ENCODE data around the gene MARK3.

MARK3 gene

GRCh38 chr14:103516426-103517173, 131.4 kb downstream of the MARK3 start:
- Histone ChIP-seq H3K4me3 (ENCODE audit: low read depth, low read length) (no peak overlapping the region), H3K14ac (ENCODE audit: low read length) (no peak overlapping the region), H3K9ac (ENCODE audit: low read length) (no peak overlapping the region), H2AK5ac (ENCODE audit: low read length) (no peak overlapping the region), H2BK5ac (ENCODE audit: low read depth, low read length, poor library complexity) (no peak overlapping the region), H3K18ac (ENCODE audit: low read length) (no peak overlapping the region), H2BK12ac (ENCODE audit: low read length) (no peak overlapping the region), H3K79me2 (ENCODE audit: control insufficient read depth, insufficient read depth, low read length, poor library complexity) (no peaks in the 10 kb centered on the region), H3K9me3 (ENCODE audit: insufficient read depth, low read depth, low read length) (no peaks in the 10 kb centered on the region), H3K27me3 (ENCODE audit: insufficient read depth, low read length) (peaks cover 2% of the 10 kb centered on the region), H3K79me1 (ENCODE audit: low read length) (peaks cover 3% of the 10 kb centered on the region), H4K12ac (ENCODE audit: low read depth, low read length) (no peak overlapping the region), H3K4ac (ENCODE audit: low read depth, low read length) (no peak overlapping the region), H3K23ac (ENCODE audit: low read length) (no peak overlapping the region), H4K91ac (ENCODE audit: low read depth, low read length) (no peak overlapping the region), H3K4me1 (ENCODE audit: control insufficient read depth in 1 of 2, insufficient read depth in 2 of 2, low read length in 2 of 2) (peaks cover 2 to 7% of the 10 kb centered on the region in 2 experiments), H3K4me2 (ENCODE audit: low read length) (no peak overlapping the region), H4K8ac (ENCODE audit: low read depth, low read length) (no peak overlapping the region), H2AFZ (ENCODE audit: insufficient read depth, low read length, poor library complexity) (no peak overlapping the region), H2BK120ac (ENCODE audit: insufficient read depth, low read length, poor library complexity) (no peak overlapping the region), H3K36me3 (ENCODE audit: control insufficient read depth in 1 of 2, insufficient read depth in 2 of 2, low read length in 2 of 2) (peaks cover 7 to 17% of the 10 kb centered on the region in 2 experiments), H3K27ac (ENCODE audit: low read depth, low read length) (no peak overlapping the region)
- WGBS (ENCODE audit: extremely low coverage, insufficient coverage, insufficient read length) = no CpG with 5 or more reads among the region's 10 CpGs
- no peak for DNase-seq

DNA sequence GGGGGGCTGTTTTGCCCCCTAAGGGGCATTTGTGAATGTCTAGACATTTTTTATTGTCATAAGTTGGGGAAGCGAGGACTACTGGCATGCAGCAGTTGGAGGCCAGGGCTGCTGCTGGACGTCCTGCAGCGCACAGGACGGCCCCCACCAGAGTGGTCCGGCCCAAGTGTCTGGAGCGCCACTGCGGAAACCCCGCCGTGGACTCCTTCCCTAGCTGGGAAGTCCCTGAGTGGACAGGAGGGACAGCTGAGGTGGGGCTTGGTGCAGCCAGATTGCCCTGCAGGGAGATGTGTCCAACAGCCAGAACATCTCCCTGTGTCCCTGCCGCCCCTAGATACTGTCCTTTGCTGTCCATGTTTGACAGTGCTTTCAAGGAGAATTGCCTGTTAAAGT, 132.0 kb downstream of the MARK3 start:
- no peak overlapping the region for H4K91ac ChIP-seq (ENCODE audit: low read depth, low read length)
- H3K79me1 ChIP-seq (ENCODE audit: low read length) = peaks cover 3% of the 10 kb centered on the region
- no peak overlapping the region for H3K4me2 ChIP-seq (ENCODE audit: low read length)
- no peak overlapping the region for H2AK5ac ChIP-seq (ENCODE audit: low read length)
- H3K4me3 ChIP-seq (ENCODE audit: low read depth, low read length) = no peak overlapping the region
- no peak overlapping the region for H4K12ac ChIP-seq (ENCODE audit: low read depth, low read length)
- peaks cover 8% of the 10 kb centered on the region for H3K27me3 ChIP-seq (ENCODE audit: insufficient read depth, low read length)
- no peak overlapping the region for H2BK120ac ChIP-seq (ENCODE audit: insufficient read depth, low read length, poor library complexity)
- WGBS (ENCODE audit: extremely low coverage, insufficient coverage, insufficient read length) = no CpG with 5 or more reads among the region's 10 CpGs
- peaks cover 6 to 17% of the 10 kb centered on the region in 2 experiments for H3K36me3 ChIP-seq (ENCODE audit: control insufficient read depth in 1 of 2, insufficient read depth in 2 of 2, low read length in 2 of 2)
- H3K4me1 ChIP-seq (ENCODE audit: control insufficient read depth in 1 of 2, insufficient read depth in 2 of 2, low read length in 2 of 2) = peaks cover 7 to 11% of the 10 kb centered on the region in 2 experiments
- no peak overlapping the region for H3K18ac ChIP-seq (ENCODE audit: low read length)
- H3K23ac ChIP-seq (ENCODE audit: low read length) = no peak overlapping the region
- H3K27ac ChIP-seq (ENCODE audit: low read depth, low read length) = no peak overlapping the region
- no peak overlapping the region for H3K14ac ChIP-seq (ENCODE audit: low read length)
- peaks cover under 1% of the 10 kb centered on the region for H3K79me2 ChIP-seq (ENCODE audit: control insufficient read depth, insufficient read depth, low read length, poor library complexity)
- H2BK5ac ChIP-seq (ENCODE audit: low read depth, low read length, poor library complexity) = no peak overlapping the region
- no peak overlapping the region for H3K9ac ChIP-seq (ENCODE audit: low read length)
- no peak overlapping the region for H3K4ac ChIP-seq (ENCODE audit: low read depth, low read length)
- no peaks in the 10 kb centered on the region for H3K9me3 ChIP-seq (ENCODE audit: insufficient read depth, low read depth, low read length)
- no peak for DNase-seq
- H2BK12ac ChIP-seq (ENCODE audit: low read length) = no peak overlapping the region
- no peak overlapping the region for H4K8ac ChIP-seq (ENCODE audit: low read depth, low read length)
- no peak overlapping the region for H2AFZ ChIP-seq (ENCODE audit: insufficient read depth, low read length, poor library complexity)

DNA sequence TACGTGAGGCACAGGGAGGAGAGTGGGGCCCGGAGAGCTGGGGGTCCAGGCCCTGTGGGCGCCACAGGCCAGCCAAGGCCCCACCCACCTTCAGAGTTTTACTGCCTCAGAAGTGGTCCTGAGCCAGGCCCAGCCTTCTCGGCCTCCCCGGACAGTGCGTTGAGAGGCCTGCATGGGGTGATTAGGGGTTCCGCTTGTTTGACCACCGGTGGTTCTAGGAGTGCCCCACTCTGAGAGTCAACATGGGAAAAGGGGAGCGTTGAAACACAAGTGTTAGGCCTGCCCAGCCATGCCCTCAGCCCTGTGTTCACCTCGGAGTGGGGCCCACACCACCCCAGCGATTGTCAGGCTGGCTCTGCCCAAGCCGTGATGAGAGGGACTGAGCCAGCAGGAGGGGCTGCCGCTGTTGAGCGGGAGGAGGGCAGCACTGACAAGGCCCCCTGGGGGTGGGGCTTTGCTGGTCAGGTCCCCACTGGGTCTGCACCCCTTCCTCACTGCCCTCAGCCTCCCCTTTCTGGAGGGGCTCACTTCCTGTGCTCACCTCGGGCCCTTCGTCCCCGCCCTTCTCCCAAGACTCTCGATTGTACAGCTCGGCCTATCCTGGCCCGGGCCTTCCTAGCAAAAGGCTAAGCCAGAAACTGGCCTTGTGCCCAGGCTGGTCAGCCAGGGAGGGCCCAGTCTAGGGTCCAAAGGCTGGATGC, 132.7 kb downstream of the MARK3 start:
- H2AK5ac ChIP-seq (ENCODE audit: low read length) = no peak overlapping the region
- H3K9me3 ChIP-seq (ENCODE audit: insufficient read depth, low read depth, low read length) = no peaks in the 10 kb centered on the region
- H3K14ac ChIP-seq (ENCODE audit: low read length) = no peak overlapping the region
- no peak overlapping the region for H2BK120ac ChIP-seq (ENCODE audit: insufficient read depth, low read length, poor library complexity)
- H3K27ac ChIP-seq (ENCODE audit: low read depth, low read length) = no peak overlapping the region
- H2BK12ac ChIP-seq (ENCODE audit: low read length) = no peak overlapping the region
- no peak overlapping the region for H2AFZ ChIP-seq (ENCODE audit: insufficient read depth, low read length, poor library complexity)
- H3K4me3 ChIP-seq (ENCODE audit: low read depth, low read length) = no peak overlapping the region
- H3K79me1 ChIP-seq (ENCODE audit: low read length) = peaks cover 3% of the 10 kb centered on the region
- no peak overlapping the region for H3K4ac ChIP-seq (ENCODE audit: low read depth, low read length)
- no peak overlapping the region for H3K4me2 ChIP-seq (ENCODE audit: low read length)
- H3K36me3 ChIP-seq (ENCODE audit: control insufficient read depth in 1 of 2, insufficient read depth in 2 of 2, low read length in 2 of 2) = peaks cover 2 to 13% of the 10 kb centered on the region in 2 experiments
- WGBS (ENCODE audit: extremely low coverage, insufficient coverage, insufficient read length) = no CpG with 5 or more reads among the region's 20 CpGs
- H3K79me2 ChIP-seq (ENCODE audit: control insufficient read depth, insufficient read depth, low read length, poor library complexity) = peaks cover 1% of the 10 kb centered on the region
- no peak overlapping the region for H2BK5ac ChIP-seq (ENCODE audit: low read depth, low read length, poor library complexity)
- no peak overlapping the region for H3K9ac ChIP-seq (ENCODE audit: low read length)
- H3K27me3 ChIP-seq (ENCODE audit: insufficient read depth, low read length) = peaks cover 15% of the 10 kb centered on the region
- no peak overlapping the region for H4K12ac ChIP-seq (ENCODE audit: low read depth, low read length)
- no peak overlapping the region for H3K23ac ChIP-seq (ENCODE audit: low read length)
- H3K4me1 ChIP-seq (ENCODE audit: control insufficient read depth in 1 of 2, insufficient read depth in 2 of 2, low read length in 2 of 2) = peaks cover 10 to 15% of the 10 kb centered on the region in 2 experiments
- no peak overlapping the region for H4K91ac ChIP-seq (ENCODE audit: low read depth, low read length)
- H4K8ac ChIP-seq (ENCODE audit: low read depth, low read length) = no peak overlapping the region
- no peak for DNase-seq
- H3K18ac ChIP-seq (ENCODE audit: low read length) = no peak overlapping the region

- peak in 1 of 2 donors; percentile 52 for DNase-seq
- Histone ChIP-seq H2BK12ac (ENCODE audit: low read length) (no peak overlapping the region), H3K27ac (ENCODE audit: low read depth, low read length) (no peak overlapping the region)
Measured at GRCh38 chr14:103518422-103519042, 133.3 kb downstream of the MARK3 start.

More at GRCh38 chr14:103518422-103519042, 133.3 kb downstream of the MARK3 start:
- WGBS (ENCODE audit: extremely low coverage, insufficient coverage, insufficient read length) = no CpG with 5 or more reads among the region's 9 CpGs
- H3K4ac ChIP-seq (ENCODE audit: low read depth, low read length) = no peak overlapping the region
- no peaks in the 10 kb centered on the region for H3K9me3 ChIP-seq (ENCODE audit: insufficient read depth, low read depth, low read length)
- no peak overlapping the region for H4K12ac ChIP-seq (ENCODE audit: low read depth, low read length)
- peaks cover 3% of the 10 kb centered on the region for H3K79me1 ChIP-seq (ENCODE audit: low read length)
- no peak overlapping the region for H2BK120ac ChIP-seq (ENCODE audit: insufficient read depth, low read length, poor library complexity)
- H2BK5ac ChIP-seq (ENCODE audit: low read depth, low read length, poor library complexity) = no peak overlapping the region
- H4K8ac ChIP-seq (ENCODE audit: low read depth, low read length) = no peak overlapping the region
- no peak overlapping the region for H4K91ac ChIP-seq (ENCODE audit: low read depth, low read length)
- no peak overlapping the region for H3K23ac ChIP-seq (ENCODE audit: low read length)
- peaks cover 1% of the 10 kb centered on the region for H3K79me2 ChIP-seq (ENCODE audit: control insufficient read depth, insufficient read depth, low read length, poor library complexity)
- no peak overlapping the region for H3K4me3 ChIP-seq (ENCODE audit: low read depth, low read length)
- peaks cover 0 to 8% of the 10 kb centered on the region in 2 experiments for H3K36me3 ChIP-seq (ENCODE audit: control insufficient read depth in 1 of 2, insufficient read depth in 2 of 2, low read length in 2 of 2)
- no peak overlapping the region for H3K4me2 ChIP-seq (ENCODE audit: low read length)
- no peak overlapping the region for H3K14ac ChIP-seq (ENCODE audit: low read length)
- H2AFZ ChIP-seq (ENCODE audit: insufficient read depth, low read length, poor library complexity) = no peak overlapping the region
- no peak overlapping the region for H2AK5ac ChIP-seq (ENCODE audit: low read length)
- H3K18ac ChIP-seq (ENCODE audit: low read length) = no peak overlapping the region
- no peak overlapping the region for H3K9ac ChIP-seq (ENCODE audit: low read length)
- peaks cover 21% of the 10 kb centered on the region for H3K27me3 ChIP-seq (ENCODE audit: insufficient read depth, low read length)
- H3K4me1 ChIP-seq (ENCODE audit: control insufficient read depth in 1 of 2, insufficient read depth in 2 of 2, low read length in 2 of 2) = peaks cover 14 to 19% of the 10 kb centered on the region in 2 experiments
